ENCODE measurements around the gene KDM4C. TPM values are rescaled to one million over a fixed set of nuclear protein-coding genes. Genes with fewer than 3 reads are reported as not detected.

Gene KDM4C
- total RNA-seq, 1 donor from 2014 or later, result 11.1 TPM

DNA sequence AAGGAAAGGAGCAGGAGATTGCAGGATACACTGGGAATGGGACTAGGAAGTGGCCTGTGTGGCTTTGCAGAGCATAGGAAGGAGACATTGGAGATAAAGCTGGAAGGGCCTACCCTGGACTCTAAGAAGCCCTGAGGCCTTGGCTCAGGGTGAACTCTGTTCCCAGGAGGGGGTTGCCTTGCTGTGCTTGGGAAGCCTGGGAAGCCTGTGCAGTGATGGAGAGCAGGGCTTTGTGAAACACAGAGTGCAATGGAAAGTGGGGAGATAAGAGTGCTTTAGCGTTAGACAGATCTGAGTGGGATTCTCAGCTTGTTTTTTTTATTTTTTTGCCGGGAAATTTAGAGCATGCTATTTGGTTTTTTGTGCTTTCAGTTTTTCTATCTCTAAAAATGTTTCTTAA lies 437.8 kb downstream of the KDM4C start:
- no peak overlapping the region for H3K4me2 ChIP-seq
- H3K9me3 ChIP-seq (ENCODE audit: low read depth), result no peaks in the 10 kb centered on the region
- TF ChIP-seq EZH2phosphoT487 (IDR thresholded peaks at IDR 0.05) (no peak), EZH2 (IDR thresholded peaks at IDR 0.05) (no peak)
- TF ChIP-seq, protein P1, sequence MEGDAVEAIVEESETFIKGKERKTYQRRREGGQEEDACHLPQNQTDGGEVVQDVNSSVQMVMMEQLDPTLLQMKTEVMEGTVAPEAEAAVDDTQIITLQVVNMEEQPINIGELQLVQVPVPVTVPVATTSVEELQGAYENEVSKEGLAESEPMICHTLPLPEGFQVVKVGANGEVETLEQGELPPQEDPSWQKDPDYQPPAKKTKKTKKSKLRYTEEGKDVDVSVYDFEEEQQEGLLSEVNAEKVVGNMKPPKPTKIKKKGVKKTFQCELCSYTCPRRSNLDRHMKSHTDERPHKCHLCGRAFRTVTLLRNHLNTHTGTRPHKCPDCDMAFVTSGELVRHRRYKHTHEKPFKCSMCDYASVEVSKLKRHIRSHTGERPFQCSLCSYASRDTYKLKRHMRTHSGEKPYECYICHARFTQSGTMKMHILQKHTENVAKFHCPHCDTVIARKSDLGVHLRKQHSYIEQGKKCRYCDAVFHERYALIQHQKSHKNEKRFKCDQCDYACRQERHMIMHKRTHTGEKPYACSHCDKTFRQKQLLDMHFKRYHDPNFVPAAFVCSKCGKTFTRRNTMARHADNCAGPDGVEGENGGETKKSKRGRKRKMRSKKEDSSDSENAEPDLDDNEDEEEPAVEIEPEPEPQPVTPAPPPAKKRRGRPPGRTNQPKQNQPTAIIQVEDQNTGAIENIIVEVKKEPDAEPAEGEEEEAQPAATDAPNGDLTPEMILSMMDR (IDR thresholded peaks at IDR 0.05), result no peak
- Mint-ChIP-seq H3K4me1 (peaks cover 20% of the 10 kb centered on the region), H3K27me3 (ENCODE audit: insufficient read depth, low read depth) (peaks cover 2% of the 10 kb centered on the region), H3K9me3 (peaks cover 3% of the 10 kb centered on the region), H3K36me3 (no peaks in the 10 kb centered on the region), H3K27ac (no peak overlapping the region), H3K4me3 (no peak overlapping the region)
- no peaks in the 10 kb centered on the region for H3K4me1 ChIP-seq
- no peaks in the 10 kb centered on the region for H3K79me2 ChIP-seq (ENCODE audit: low read depth)
- no peaks in the 10 kb centered on the region for H3K36me3 ChIP-seq
- no peak overlapping the region for H3K9ac ChIP-seq
- no peaks in the 10 kb centered on the region for H3K27me3 ChIP-seq
- H3F3A ChIP-seq (ENCODE audit: low read depth), result no peaks in the 10 kb centered on the region
- H3K27ac ChIP-seq, result no peak overlapping the region
- H2AFZ ChIP-seq (replicated peaks), result no peak overlapping the region
- H4K20me1 ChIP-seq (ENCODE audit: low read depth), result no peaks in the 10 kb centered on the region
- no peak for DNase-seq (ENCODE audit: low spot score)
- no peak overlapping the region for H3K4me3 ChIP-seq

GRCh38 chr9:7196467-7196866 lies 438.7 kb downstream of the KDM4C start:
- peaks cover 20% of the 10 kb centered on the region for H3K4me1 Mint-ChIP-seq
- H3K4me3 Mint-ChIP-seq, result no peak overlapping the region
- no peak overlapping the region for H3K4me2 ChIP-seq
- H3K27me3 ChIP-seq, result no peaks in the 10 kb centered on the region
- TF ChIP-seq EZH2 (IDR thresholded peaks at IDR 0.05), result no peak
- TF ChIP-seq EZH2phosphoT487 (IDR thresholded peaks at IDR 0.05), result no peak
- TF ChIP-seq, protein P1 (IDR thresholded peaks at IDR 0.05), result no peak
- H3K9me3 Mint-ChIP-seq, result no peaks in the 10 kb centered on the region
- H3K79me2 ChIP-seq (ENCODE audit: low read depth), result no peaks in the 10 kb centered on the region
- H3K36me3 Mint-ChIP-seq, result no peaks in the 10 kb centered on the region
- no peak for DNase-seq (ENCODE audit: low spot score)
- no peak overlapping the region for H3K4me3 ChIP-seq
- no peaks in the 10 kb centered on the region for H3F3A ChIP-seq (ENCODE audit: low read depth)
- no peaks in the 10 kb centered on the region for H3K36me3 ChIP-seq
- peaks cover 2% of the 10 kb centered on the region for H3K27me3 Mint-ChIP-seq (ENCODE audit: insufficient read depth, low read depth)
- no peaks in the 10 kb centered on the region for H4K20me1 ChIP-seq (ENCODE audit: low read depth)
- no peak overlapping the region for H3K27ac ChIP-seq
- H3K9ac ChIP-seq, result no peak overlapping the region
- no peak overlapping the region for H2AFZ ChIP-seq (replicated peaks)
- H3K9me3 ChIP-seq (ENCODE audit: low read depth), result no peaks in the 10 kb centered on the region
- no peak overlapping the region for H3K27ac Mint-ChIP-seq
- H3K4me1 ChIP-seq, result no peaks in the 10 kb centered on the region

GRCh38 chr9:7201196-7201595 lies 443.4 kb downstream of the KDM4C start:
- H3K4me3 Mint-ChIP-seq, result no peak overlapping the region
- H3K27ac Mint-ChIP-seq, result no peak overlapping the region
- no peaks in the 10 kb centered on the region for H3K36me3 ChIP-seq
- no peaks in the 10 kb centered on the region for H3K9me3 Mint-ChIP-seq
- TF ChIP-seq EZH2phosphoT487 (IDR thresholded peaks at IDR 0.05) (no peak), EZH2 (IDR thresholded peaks at IDR 0.05) (no peak)
- TF ChIP-seq, protein P1 (IDR thresholded peaks at IDR 0.05), result no peak
- H2AFZ ChIP-seq (replicated peaks), result no peak overlapping the region
- no peak overlapping the region for H3K27ac ChIP-seq
- H3K27me3 ChIP-seq, result no peaks in the 10 kb centered on the region
- no peaks in the 10 kb centered on the region for H3K79me2 ChIP-seq (ENCODE audit: low read depth)
- H3K4me1 ChIP-seq, result peaks cover 4% of the 10 kb centered on the region
- H3K36me3 Mint-ChIP-seq, result no peaks in the 10 kb centered on the region
- H4K20me1 ChIP-seq (ENCODE audit: low read depth), result no peaks in the 10 kb centered on the region
- H3F3A ChIP-seq (ENCODE audit: low read depth), result no peaks in the 10 kb centered on the region
- DNase-seq (ENCODE audit: low spot score), result no peak
- no peak overlapping the region for H3K4me2 ChIP-seq
- no peaks in the 10 kb centered on the region for H3K9me3 ChIP-seq (ENCODE audit: low read depth)
- peaks cover 14% of the 10 kb centered on the region for H3K4me1 Mint-ChIP-seq
- no peak overlapping the region for H3K9ac ChIP-seq
- H3K4me3 ChIP-seq, result no peak overlapping the region
- no peaks in the 10 kb centered on the region for H3K27me3 Mint-ChIP-seq (ENCODE audit: insufficient read depth, low read depth)

Data from neural progenitor cell (in vitro differentiated cells).